Spinal cord (tissue), 10 donors: ENCODE results near the gene SPATS2L. TPM values are rescaled to one million over a fixed set of nuclear protein-coding genes. Genes with fewer than 3 reads are reported as not detected.

ENCODE experiments used
- DNase-seq, 6 donors: peaks; one replicate each; pipeline versions ENCODE4 v3.0.0 to v3.0.0-alpha.2; 2013 to 2015; ENCODE audit warnings: low spot score in 6 of 6, low read depth in 4 of 6
- H3K27ac ChIP-seq: one replicate; pipeline ENCODE4 v1.5.1; 2013; ENCODE audit warnings: low read depth, low read length, control low read depth
- H3K27me3 ChIP-seq: one replicate; pipeline ENCODE4 v1.6.1; 2013; ENCODE audit warnings: low read length; ENCODE audit not compliant: control insufficient read depth, insufficient read depth
- H3K36me3 ChIP-seq: one replicate; pipeline ENCODE4 v1.6.1; 2013; ENCODE audit warnings: low read length; ENCODE audit not compliant: control insufficient read depth, insufficient read depth
- H3K4me1 ChIP-seq: one replicate; pipeline ENCODE4 v1.6.1; 2013; ENCODE audit warnings: low read length; ENCODE audit not compliant: control insufficient read depth, insufficient read depth
- H3K4me3 ChIP-seq: one replicate; pipeline ENCODE4 v1.5.1; 2013; ENCODE audit warnings: low read depth, low read length, control low read depth
- H3K9me3 ChIP-seq: one replicate; pipeline ENCODE4 v1.6.1; 2013; ENCODE audit warnings: low read length; ENCODE audit not compliant: control insufficient read depth, insufficient read depth
- WGBS: methylation state at CpG from one replicate; pipeline ENCODE4 v1.1.5; 2013; ENCODE audit warnings: missing lambda C conversion rate; ENCODE audit not compliant: insufficient coverage; 5-methylcytosine and 5-hydroxymethylcytosine counted together
- polyA plus RNA-seq, 2 donors: library from polyadenylated mRNA; unstranded; fragments of 120-200 nt; gene quantifications; one replicate each; pipeline ENCODE4 v1.2.1, GENCODE V29; 2013; ENCODE audit not compliant: insufficient read length in 2 of 2
- total RNA-seq, 2 donors: library from RNA; depleted of rRNA in 1 of 2; stranded (reverse); fragments of 120-200 nt in 1 of 2; fragments of >200 nt in 1 of 2; gene quantifications; one replicate each; pipeline versions ENCODE4 v1.2.3 to v1.2.4, GENCODE V29; 2013 to 2014
- donor health status: healthy.

SPATS2L gene
- total and polyA plus RNA-seq, 4 donors = 75.3 to 144 (median 108) TPM

DNA sequence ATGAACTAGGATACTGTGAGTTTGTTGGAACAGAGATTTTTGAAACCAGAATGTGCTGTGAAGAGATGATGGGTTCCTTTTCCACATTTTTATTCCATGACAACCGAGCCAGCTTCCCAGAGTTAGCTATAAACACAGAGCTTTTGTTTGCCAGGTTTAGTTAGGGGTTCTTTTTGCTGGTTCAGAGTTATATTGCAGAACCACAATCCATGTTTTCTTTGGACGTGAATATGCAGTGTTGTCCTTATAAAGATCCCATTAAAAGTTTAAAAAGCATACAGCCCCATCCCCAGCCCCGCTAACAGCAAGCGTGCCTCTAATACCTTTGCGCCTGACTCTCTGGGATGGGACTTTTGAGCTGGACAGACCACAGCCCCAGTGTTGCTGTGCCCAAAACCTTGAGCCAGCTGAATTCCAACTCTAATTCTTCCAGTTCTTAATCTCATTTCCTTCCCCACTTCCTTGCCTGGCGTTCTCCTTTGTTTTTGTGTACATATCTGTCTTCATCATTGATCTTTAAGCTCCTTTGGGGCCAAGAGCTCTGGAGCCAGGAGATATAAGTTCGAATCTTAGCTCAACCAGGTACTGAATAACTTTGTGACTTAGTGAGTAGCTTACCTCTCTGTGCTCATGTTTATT is 72.3 kb downstream of the SPATS2L start:
- no peaks in the 10 kb centered on the region for H3K9me3 ChIP-seq
- peak overlapping the region; percentile 62 for H3K27ac ChIP-seq
- H3K4me3 ChIP-seq = no peak overlapping the region
- H3K27me3 ChIP-seq = no peaks in the 10 kb centered on the region
- H3K4me1 ChIP-seq = peaks cover 23% of the 10 kb centered on the region
- no peaks in the 10 kb centered on the region for H3K36me3 ChIP-seq
- WGBS = 57% methylated on average over 3 of the region's 7 CpGs
- DNase-seq = peak in 1 of 6 donors; percentile 61

DNA sequence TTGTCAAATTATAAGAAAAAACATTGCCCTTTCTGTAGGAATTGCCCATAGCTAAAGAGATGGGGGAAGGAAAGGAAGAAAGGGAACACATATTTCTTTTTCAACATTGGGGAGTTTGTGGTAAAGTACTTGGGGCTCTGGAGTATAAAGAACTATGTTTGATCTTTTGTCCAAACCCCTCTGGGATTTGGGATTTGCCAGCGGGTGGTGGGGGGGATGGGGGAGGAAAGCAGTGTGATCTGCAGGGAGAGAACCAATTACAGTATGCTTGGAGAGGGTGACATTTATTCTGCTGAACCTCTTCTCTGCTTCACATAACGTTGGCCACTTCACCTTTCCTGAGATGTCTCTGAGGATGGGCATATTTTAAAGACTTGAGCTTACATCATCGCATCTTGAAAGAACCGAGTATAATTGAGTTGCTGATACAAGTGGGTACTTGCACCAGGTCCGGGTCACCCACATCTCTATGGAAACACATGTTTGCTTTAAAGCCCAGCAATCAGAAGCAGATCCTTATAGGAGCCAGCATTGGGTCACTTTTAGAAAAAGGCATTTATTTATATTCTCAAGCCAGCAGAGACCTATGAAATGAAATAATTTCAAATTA is 73.1 kb downstream of the SPATS2L start:
- peaks cover 23% of the 10 kb centered on the region for H3K4me1 ChIP-seq
- H3K9me3 ChIP-seq = no peaks in the 10 kb centered on the region
- no peak overlapping the region for H3K4me3 ChIP-seq
- H3K27me3 ChIP-seq = no peaks in the 10 kb centered on the region
- no peaks in the 10 kb centered on the region for H3K36me3 ChIP-seq
- DNase-seq = peak in 2 of 6 donors; percentile 32 to 76
- H3K27ac ChIP-seq = peak overlapping the region; percentile 62
- 6% methylated on average over 3 of the region's 5 CpGs for WGBS

DNA sequence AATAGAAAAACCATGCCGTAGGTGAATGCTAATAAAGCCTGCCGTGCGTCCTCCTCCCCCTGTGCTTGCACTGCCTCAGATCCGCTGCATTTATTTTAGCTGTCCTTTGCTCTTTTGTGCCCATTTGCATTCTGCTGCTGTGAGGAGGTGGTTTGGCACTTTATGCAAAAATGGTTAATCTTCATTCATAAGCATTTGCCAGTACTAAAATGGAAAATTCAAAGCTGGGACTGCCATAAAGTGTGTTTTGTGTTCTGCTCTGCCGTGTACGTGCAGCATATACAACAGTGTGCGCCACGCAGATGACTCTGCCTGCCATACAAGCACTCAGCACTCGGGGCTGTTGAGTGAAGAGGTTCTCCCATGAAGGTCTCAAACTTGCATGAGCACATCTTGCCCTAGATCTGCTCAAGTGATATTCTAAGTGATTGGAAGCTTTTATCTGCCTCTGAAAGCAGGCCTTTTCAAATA is 73.6 kb downstream of the SPATS2L start:
- Histone ChIP-seq H3K9me3 (no peaks in the 10 kb centered on the region), H3K36me3 (no peaks in the 10 kb centered on the region), H3K4me3 (no peak overlapping the region), H3K4me1 (peaks cover 23% of the 10 kb centered on the region), H3K27me3 (no peaks in the 10 kb centered on the region), H3K27ac (peak overlapping the region; percentile 61)
- DNase-seq = peak in 2 of 6 donors; percentile 63 to 84
- WGBS = no CpG with 5 or more reads among the region's 9 CpGs

DNA sequence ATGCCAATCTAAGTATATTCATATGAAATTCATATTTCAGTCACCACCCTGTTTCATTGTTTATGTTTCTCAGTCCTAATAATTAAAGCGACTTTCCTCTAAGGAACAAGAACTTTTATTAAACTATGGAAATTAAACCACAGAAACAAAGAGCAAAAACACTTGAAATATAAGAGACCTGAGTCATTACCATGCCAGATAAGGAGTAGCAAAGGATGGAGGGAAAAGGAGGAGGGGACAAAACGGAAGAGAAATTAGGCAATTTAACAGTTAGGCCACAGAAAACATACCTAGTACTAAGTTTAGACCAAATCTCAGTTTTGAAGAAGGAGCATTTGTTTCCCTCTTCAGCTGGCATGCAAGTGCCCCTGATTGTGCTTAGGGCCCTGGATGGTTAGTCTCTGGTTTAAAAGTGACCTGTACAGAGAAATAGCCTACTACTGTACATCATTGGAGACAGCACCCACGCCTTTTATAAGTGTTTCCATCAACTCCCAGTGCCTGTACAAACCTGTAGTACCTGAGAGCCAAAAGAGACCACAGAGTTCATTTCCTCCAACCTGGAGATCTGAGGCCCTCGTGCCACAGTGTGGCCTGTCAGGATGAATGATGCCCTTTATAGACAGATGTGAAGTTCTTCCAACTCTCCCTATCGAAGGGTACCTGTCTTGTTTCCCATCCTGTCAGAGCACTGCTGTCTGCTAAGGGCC is 74.5 kb downstream of the SPATS2L start:
- H3K9me3 ChIP-seq = no peaks in the 10 kb centered on the region
- no peak overlapping the region for H3K4me3 ChIP-seq
- H3K36me3 ChIP-seq = peaks cover 4% of the 10 kb centered on the region
- no peak overlapping the region for H3K27ac ChIP-seq
- no peaks in the 10 kb centered on the region for H3K27me3 ChIP-seq
- no CpG with 5 or more reads among the region's 5 CpGs for WGBS
- H3K4me1 ChIP-seq = peaks cover 23% of the 10 kb centered on the region
- DNase-seq = no peak

DNA sequence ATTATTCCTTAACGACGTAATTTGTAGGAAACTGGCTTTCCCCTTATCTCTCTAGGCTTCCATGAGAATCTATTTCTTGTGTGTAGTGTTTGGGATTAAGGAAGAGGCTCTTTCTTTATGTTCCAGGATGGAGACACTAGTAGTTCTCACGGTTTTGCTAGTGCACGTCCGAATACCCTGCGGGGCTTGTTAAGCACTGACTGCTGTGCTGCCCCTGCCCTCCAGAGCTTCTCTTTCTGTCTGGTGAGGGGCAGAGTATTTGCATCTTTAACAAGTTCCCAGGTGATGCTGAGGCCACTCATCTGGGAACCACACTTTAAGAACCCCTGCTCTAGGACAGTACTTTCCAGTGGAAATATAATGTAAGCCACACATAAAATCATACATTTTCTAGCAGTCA is 76.4 kb downstream of the SPATS2L start:
- peaks cover 4% of the 10 kb centered on the region for H3K36me3 ChIP-seq
- WGBS = 55% methylated on average over 4 of the region's 6 CpGs
- H3K9me3 ChIP-seq = no peaks in the 10 kb centered on the region
- no peak for DNase-seq
- no peak overlapping the region for H3K4me3 ChIP-seq
- H3K27me3 ChIP-seq = no peaks in the 10 kb centered on the region
- peak overlapping the region; percentile 19 for H3K27ac ChIP-seq
- H3K4me1 ChIP-seq = peaks cover 19% of the 10 kb centered on the region

DNA sequence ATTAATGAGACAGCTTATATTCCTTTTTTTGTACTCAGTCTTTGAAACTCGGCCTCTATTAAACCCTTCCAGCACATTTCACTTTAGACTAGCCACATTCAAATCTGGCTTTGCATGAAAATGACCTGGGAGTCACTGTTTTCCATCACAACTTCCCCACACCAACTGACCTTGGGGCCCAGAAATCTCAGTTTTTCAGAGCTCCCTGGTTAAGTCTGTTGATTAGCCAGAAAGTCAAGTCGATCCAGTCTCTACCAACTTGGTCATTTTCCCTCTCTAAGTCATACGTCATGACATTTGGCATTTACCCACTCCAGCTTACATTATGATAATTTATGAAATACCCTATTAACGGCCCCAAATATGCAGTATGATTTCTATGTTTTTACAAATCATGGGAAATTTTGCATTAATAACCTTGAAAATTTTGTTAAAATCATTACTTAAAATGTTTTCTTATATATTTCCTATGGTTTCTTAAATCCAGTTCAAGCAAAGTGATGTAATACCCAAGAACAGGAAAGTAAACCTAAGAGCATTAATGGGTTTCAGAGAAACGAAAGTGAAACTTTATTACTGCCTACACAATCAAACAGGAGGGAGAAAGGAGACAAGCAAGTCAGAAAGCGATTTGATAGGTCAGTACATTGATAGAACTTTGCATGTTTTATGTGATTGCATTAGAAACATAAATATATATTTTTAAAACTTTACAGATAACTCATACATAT is 77.1 kb downstream of the SPATS2L start:
- no peaks in the 10 kb centered on the region for H3K27me3 ChIP-seq
- peak overlapping the region; percentile 19 for H3K27ac ChIP-seq
- peaks cover 14% of the 10 kb centered on the region for H3K4me1 ChIP-seq
- no peak overlapping the region for H3K4me3 ChIP-seq
- peak in 1 of 6 donors; percentile 47 for DNase-seq
- 71% methylated on average over 1 of the region's 6 CpGs for WGBS
- no peaks in the 10 kb centered on the region for H3K9me3 ChIP-seq
- peaks cover 4% of the 10 kb centered on the region for H3K36me3 ChIP-seq

DNA sequence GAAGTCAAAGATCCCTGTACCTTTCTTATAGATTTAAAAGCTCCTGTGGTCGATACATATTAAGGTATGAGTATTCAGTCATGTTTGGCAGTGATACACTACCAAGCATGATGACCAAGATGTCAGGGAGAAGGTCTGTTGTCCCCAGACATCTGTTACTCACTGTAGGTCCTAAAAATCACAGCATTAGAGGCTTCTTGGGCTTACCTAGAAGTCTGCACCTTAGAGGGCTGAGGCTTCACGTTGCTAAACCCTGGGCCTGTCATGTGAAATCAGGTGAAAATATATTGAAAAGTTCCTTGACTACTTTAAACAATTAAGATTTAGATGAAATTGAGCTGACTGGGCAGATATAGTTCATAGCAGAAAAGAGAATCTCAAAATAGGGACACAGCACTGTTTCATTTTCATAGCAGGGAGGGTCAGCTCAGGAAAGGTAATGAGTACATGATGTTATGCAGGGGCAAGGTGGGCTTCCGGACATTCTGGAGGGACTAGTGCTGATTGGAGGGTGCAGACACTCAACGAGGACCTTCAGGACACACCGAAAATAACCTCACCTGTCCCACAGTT is 78.7 kb downstream of the SPATS2L start:
- H3K4me1 ChIP-seq = peaks cover 6% of the 10 kb centered on the region
- WGBS = no CpG with 5 or more reads among the region's 5 CpGs
- no peaks in the 10 kb centered on the region for H3K9me3 ChIP-seq
- no peaks in the 10 kb centered on the region for H3K27me3 ChIP-seq
- peaks cover 11% of the 10 kb centered on the region for H3K36me3 ChIP-seq
- no peak overlapping the region for H3K4me3 ChIP-seq
- H3K27ac ChIP-seq = no peak overlapping the region
- DNase-seq = no peak

DNA sequence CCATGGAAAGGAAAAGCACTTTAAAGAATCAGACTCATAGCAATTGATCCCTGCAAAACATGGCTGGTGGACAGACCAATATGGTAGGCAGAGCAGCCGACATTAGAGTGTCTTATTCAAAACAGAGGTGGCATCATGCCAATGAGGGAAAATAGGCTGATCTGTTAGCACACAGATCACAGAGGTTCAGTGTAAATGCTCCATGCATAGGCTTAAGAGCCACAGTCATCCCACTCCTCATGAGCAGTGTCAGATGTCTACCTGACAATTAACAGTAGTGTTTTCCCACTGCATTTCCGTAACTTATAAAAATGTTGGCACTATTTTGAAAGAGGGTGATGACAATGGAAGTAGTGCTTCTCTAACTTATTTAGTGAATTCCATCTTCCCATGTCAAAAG is 86.7 kb downstream of the SPATS2L start:
- H3K4me3 ChIP-seq = no peak overlapping the region
- WGBS = 50% methylated on average over 1 of the region's 2 CpGs

DNA sequence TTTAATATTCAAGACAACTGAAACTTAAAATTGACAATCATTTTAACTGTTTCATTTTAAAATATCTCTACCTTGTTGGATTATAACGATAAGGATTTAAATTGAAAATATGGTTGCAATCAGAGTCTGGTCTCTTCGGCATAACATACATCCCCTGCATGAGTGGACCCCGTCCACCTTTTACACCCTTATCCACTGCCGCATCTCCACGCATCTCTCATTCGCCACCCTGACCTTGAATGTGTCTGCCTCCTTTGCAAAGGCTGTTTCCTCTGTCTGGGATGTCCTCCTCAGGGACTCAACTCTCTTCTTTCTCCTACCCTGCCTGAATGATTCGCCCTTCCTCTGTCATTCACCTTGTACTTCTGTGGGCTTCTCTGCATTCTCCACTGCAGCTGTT is 87.6 kb downstream of the SPATS2L start:
- 100% methylated on average over 5 of the region's 7 CpGs for WGBS
- H3K9me3 ChIP-seq = no peaks in the 10 kb centered on the region
- no peaks in the 10 kb centered on the region for H3K27me3 ChIP-seq
- H3K36me3 ChIP-seq = peaks cover 17% of the 10 kb centered on the region
- DNase-seq = no peak
- no peak overlapping the region for H3K4me3 ChIP-seq
- no peak overlapping the region for H3K27ac ChIP-seq
- H3K4me1 ChIP-seq = no peaks in the 10 kb centered on the region

More for the DNA sequence above, 86.7 kb downstream of the SPATS2L start:
- Histone ChIP-seq H3K4me1 (no peaks in the 10 kb centered on the region), H3K27me3 (no peaks in the 10 kb centered on the region), H3K9me3 (no peaks in the 10 kb centered on the region), H3K27ac (no peak overlapping the region), H3K36me3 (peaks cover 17% of the 10 kb centered on the region)
- peak in 2 of 6 donors; percentile 40 to 43 for DNase-seq
